22Rv1 (cell line): ENCODE measurements around the gene APOL2.

Source experiments
- ZFX ChIP-seq: fragments of 450-650 bp; IDR thresholded peaks from 2 replicates; pipeline ENCODE4 v1.6.1; 2017; ENCODE audit warnings: antibody characterized with exemption, borderline replicate concordance
- TF ChIP-seq, protein P1 (sequence below): fragments of 450-650 bp; IDR thresholded peaks from 2 replicates; pipeline ENCODE4 v1.5.1; 2017; ENCODE audit warnings: mild to moderate bottlenecking

DNA sequence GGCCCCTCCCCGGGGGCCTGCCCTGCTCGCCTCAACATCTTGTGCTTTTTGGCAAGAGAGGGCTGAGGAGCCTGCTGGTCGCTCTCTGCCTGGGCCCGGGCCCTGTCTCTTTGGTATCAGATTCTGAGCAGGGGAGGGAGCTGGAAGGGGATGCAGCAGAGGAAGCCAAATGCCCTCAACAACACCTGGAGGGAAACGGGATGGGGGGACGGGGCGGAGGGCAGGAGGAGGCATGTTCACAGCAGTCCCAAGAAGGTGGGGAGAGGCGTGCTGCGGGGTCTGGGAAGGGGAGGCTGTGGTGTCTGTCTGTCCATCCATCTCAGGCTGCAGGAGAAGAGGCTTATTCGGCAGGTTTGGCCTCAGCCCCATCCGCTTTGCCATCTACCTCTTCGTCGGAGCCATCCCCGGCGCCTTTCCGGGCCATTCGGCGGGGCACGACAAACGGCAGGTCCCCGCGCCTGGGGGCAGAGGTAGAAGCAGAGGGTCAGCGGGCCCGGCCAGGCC is 43.1 kb upstream of the APOL2 start:
- TF ChIP-seq, protein P1, sequence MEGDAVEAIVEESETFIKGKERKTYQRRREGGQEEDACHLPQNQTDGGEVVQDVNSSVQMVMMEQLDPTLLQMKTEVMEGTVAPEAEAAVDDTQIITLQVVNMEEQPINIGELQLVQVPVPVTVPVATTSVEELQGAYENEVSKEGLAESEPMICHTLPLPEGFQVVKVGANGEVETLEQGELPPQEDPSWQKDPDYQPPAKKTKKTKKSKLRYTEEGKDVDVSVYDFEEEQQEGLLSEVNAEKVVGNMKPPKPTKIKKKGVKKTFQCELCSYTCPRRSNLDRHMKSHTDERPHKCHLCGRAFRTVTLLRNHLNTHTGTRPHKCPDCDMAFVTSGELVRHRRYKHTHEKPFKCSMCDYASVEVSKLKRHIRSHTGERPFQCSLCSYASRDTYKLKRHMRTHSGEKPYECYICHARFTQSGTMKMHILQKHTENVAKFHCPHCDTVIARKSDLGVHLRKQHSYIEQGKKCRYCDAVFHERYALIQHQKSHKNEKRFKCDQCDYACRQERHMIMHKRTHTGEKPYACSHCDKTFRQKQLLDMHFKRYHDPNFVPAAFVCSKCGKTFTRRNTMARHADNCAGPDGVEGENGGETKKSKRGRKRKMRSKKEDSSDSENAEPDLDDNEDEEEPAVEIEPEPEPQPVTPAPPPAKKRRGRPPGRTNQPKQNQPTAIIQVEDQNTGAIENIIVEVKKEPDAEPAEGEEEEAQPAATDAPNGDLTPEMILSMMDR = no peak
- TF ChIP-seq ZFX = no peak
